ENCODE measurements around the gene NEURL2.
"Not testable (repeated sequence)": the region's sequence is repeated elsewhere in the genome, so short reads cannot be mapped to it uniquely, and the experiment has no call there.

NEURL2 gene

GRCh38 chr20:45897692-45898091 is 6.7 kb upstream of the NEURL2 start:
- DNase-seq = no peak

DNA sequence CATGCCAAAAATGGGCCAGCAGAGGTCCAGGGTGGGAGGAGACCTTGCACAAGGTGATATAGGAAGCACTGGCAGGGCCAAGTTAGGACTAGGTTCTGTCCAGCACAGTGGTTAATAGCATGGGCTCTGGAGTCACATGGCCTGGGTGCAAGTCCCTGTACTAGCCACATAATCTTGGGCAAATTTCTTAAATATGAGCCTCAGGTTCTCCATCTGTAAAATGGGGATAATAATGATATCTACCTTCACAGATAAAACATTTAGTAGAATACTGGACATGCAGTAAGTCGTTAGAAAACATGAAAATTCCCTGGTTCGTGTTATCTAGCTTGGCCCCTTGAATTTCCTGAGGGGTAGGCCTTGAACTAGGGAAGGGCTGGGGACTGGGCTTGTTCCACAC is 6.3 kb upstream of the NEURL2 start:
- no peak for DNase-seq

- no peak for DNase-seq
Measured at GRCh38 chr20:45896641-45897161, 5.7 kb upstream of the NEURL2 start.

GRCh38 chr20:45894797-45895196 is 3.8 kb upstream of the NEURL2 start:
- no peak for DNase-seq

DNA sequence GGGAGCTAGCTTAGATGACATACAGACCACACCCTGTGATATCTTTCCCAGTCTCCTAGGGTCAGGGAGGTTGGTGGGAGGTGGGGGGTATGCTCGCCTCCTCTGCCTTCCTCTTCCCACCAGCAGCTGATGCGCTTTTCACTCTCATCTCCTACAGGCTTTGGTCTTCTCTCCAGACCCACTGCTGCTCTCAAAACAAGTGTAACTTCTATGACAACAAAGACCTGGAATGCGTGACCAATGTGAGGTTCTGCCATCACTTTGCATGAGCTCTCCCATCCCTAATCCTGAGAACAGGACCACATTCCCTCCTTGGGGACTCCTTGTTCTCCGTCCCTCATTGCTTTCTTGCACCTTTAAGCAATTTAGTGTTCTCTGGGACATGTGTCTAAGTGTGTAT is 2.8 kb upstream of the NEURL2 start:
- no peak for DNase-seq

DNA sequence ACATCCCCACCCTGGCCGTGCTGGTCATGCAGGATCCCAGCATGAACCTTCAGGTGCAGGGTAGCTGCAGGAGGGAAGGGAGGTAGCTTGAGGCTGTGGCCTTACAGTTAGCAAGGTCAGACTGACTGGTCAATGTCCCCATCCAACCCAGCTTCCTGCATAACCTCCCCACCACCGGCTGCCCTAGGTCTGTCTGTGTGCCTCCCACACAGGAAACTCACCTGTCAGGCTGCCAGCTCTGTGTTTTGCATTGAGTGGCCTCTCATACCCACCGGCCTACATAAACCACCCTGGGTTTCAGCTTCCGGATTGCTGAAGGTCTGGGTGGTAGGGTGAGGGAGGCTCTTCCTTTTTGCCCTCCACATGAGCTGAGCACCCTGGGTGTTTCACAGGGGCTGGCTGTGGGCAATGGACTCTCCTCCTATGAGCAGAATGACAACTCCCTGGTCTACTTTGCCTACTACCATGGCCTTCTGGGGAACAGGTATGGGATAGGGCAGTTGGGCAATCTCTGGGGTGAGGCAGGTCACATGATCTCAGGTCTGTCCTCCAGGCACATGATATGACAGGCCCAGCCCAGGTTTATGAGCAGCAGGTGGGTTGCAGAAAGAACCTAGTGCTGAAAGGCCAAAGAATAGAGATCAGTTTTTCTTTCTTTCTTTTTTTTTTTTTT is 2.0 kb upstream of the NEURL2 start:
- no peak for DNase-seq

- DNase-seq = no peak
Measured at GRCh38 chr20:45892049-45892825, 1.2 kb upstream of the NEURL2 start.

DNA sequence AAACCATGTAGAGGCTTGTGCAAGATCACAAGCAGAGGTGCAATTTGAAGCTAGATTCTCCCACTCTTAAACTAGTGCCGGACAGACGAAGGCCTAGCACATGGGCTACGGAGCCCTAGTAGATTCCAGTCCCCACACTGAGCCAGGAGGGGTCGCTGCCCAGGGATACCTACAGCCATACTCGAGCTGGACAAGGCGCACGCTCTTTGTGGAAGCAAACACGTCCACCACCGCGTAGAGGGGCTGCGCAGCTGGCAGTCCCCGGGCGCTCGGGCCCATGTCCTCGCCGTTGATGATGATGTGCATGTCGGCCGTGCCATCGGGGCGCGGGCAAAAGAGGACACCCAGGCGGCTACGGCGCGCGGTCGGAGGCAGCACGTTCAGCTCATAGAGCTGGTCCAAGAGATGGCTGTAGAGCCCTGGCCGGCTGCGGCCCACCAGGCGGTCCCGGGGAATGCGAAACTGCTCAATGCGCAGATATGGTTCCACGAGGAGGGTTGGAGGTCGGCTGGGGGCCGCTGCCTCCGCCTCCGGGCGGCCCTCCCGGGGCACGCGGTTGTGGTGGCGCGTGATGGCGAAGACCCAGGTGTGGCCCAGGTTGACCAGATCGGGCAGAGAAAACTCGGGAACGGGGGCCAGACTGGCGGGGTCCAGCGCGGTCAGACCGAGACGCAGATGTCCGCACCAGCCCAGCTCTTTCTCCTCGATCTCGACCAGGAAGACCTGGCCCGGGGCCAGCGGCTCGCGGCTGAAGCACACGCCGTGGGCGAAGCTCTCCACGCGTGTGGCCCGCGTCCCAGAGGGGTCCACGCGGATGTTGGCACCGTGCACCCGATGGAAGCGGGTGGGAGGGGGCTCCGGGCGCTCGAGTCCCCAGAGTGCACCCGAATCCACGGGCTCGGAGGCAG is 677 bp downstream of the NEURL2 start:
- no peak for DNase-seq

DNA sequence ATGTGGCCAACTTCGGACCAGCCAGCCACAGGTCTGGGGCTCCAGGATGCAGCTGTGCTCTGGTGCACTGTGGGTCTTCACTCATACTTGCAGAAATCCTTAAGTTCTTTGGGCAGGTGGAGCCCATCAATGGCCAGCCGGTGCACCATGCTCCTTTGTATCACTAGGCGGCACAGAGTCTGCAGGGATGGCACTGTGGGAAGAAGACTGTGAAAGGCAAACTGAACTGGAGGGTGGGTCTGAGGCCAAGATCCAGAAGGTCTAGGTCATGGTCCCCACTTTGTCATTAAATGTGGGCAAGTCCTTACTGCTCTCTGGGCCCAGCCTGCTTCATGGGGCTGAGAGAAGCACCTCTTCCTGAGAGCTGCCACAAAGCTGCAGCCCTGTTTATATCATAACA is 2.3 kb downstream of the NEURL2 start:
- DNase-seq = no peak

DNA sequence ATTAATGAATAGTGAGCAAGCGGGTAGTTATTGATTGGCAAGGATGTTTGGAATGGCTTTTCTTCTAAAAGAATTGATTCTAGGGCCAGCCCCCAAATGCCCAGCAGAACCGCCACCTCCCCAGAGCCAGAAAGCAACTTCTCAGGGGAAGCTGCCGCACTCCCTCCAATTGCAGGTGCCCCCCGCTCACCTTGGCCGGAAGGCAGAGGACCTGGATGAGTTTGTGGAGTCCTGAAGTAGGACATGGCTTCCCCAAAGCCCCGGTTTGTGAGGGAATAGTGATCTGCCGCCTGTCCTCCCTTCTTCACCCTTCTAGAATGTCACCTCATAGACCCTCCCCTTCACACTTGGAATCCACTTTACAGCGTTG is 3.7 kb downstream of the NEURL2 start, which contains the start of gene SPATA25:
TSS of gene SPATA25 (minus strand) at position 277 of the 370 bp plus-strand sequence. CDS start at position 245, 32 bp downstream.
- DNase-seq = no peak

- no peak for DNase-seq
Measured at GRCh38 chr20:45886590-45887345, 4.2 kb downstream of the NEURL2 start.

- no peak for DNase-seq
Measured at GRCh38 chr20:45883100-45883469, 7.9 kb downstream of the NEURL2 start.

DNA sequence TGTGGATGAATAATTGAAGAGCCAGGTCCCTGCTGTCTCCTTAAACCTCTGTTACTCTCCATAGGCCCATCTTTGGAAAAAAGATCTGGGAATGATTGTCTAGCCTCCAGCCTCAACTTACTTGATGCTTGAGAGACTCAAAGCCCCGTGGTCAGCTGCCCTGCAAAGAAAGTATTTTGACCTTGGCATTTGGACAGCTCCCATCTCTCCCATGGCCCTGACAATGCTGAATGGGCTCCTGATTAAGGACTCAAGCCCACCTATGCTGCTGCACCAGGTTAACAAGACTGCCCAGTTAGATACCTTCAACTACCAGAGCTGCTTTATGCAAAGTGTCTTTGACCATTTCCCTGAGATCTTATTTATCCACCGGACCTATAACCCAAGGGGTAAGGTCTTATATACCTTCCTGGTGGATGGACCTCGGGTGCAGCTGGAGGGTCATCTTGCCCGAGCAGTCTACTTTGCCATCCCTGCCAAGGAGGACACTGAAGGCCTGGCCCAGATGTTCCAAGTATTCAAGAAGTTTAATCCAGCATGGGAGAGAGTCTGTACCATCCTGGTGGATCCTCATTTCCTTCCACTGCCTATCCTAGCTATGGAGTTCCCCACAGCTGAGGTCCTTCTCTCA is 8.4 kb downstream of the NEURL2 start:
- DNase-seq = no peak

GRCh38 chr20:45880988-45881788 is 9.8 kb downstream of the NEURL2 start, which contains the start of gene ZSWIM1:
ZSWIM1 (plus strand) TSS chr20:45881227; CDS start chr20:45882593, 1,366 bp downstream.
- DNase-seq = peak; percentile 98

DNA sequence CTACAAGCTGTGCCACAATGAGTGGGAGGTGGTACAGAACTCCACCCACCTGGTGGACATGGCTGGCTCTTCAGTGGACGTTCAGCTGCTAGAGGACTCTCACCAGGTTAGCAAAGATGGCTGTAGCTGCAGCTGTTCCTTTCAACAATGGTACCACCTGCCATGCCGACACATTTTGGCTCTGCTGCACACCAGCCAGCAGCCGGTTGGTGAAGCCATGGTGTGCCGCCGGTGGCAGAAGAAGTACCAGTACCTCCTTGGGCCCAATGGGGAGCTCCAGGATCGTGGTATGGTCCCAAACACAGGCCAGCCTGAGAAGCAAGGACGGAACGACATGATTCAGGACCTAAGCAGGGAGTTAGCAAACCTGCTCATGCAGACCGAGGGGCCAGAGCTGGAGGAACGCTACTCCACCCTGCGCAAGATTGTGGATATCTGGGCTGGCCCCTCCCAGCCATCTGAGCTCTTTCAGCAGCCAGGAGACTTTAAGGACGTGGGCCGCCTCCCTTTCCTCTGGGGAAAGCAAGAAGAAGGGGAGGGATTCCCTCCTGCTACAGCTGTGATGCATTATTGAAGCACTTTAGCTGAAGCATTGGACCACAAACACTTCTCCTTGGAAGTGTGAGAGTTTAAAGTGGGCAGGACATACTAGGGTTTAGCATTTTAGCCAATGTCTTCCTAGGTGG is 12.8 kb downstream of the NEURL2 start:
- no peak for DNase-seq

GRCh38 chr20:45874576-45874975 is 16.4 kb downstream of the NEURL2 start:
- no peak for DNase-seq

DNA sequence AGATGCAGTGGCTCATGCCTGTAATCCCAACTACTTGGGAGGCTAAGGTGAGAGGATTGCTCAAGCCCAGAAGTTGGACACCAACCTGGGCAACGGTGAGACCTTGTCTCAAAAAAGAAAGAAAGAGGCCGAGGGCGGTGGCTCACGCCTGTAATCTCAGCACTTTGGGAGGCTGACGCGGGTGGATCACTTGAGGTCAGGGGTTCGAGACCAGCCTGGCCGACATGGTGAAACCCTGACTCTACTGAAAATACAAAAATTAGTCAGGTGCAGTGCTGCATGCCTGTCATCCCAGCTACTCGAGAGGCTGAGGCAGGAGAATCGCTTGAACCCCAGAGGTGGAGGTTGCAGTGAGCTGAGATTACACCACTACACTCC is 16.9 kb downstream of the NEURL2 start:
- DNase-seq = not testable (repeated sequence)

DNA sequence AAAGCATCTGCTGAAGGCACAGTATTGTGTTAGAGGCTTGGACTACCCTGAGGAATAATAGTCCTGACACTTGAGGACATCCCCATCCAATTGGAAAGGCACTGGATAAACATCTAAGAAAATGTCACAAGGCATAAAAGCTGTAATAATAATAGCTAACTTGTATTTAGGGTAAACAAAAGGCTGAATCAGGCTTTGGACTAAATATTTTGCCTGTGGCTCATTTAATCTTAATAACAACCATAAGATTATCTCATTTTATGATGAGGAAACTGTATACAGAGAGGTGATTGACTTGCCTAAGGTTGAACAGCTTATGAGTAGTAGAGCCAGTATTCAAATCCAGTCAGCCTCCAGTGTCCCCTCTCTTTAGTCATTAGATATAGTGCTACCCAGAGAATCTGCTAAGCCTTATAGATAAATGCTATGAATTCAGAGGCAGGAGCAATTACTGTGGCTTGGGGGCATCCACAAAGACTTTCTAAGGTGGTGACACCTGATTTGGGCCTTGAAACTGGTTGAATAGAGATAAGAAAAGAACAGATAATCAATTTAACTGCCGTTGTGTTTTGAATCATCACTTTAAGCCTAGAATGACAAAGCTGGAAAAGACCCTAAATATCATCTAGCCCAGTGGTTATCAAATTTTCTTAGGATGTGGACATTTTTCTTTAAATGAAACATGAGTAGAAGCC is 17.5 kb downstream of the NEURL2 start:
- DNase-seq = no peak

- no peak for DNase-seq
Measured at GRCh38 chr20:45872626-45873025, 18.4 kb downstream of the NEURL2 start.

DNA sequence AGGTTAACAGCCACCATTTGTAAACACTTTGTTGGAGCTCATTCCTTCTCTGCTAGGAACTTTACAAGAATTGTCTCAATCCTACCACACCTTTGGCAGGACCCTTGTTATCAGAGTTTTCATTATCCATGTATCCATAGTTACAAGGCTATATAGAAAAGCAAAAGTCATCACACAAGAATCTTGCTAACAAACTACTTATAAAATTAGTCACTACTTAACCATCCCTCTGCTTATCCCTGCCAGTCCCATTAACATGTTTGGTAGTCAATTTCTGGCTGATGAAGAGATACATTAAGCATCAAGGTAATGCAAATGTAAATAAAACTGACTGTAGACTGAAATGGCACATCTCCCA is 23.2 kb downstream of the NEURL2 start:
- DNase-seq = no peak

Data from NCI-H1105 (cell line).